HG02588 (cell line): ENCODE measurements around the gene FSTL1.
"Not testable (repeated sequence)": the region's sequence is repeated elsewhere in the genome, so short reads cannot be mapped to it uniquely, and the experiment has no call there.

Experiments
- ATAC-seq: cut with Tn5 transposase; IDR thresholded peaks from one replicate; pipeline ENCODE4 v1.9.1; 2021; ENCODE audit warnings: mild to moderate bottlenecking, moderate library complexity; ENCODE audit not compliant: unreplicated experiment

The FSTL1 gene

GRCh38 chr3:120418866-120419490, 31.8 kb downstream of the FSTL1 start:
- ATAC-seq, result peak; percentile 42

GRCh38 chr3:120418446-120418845, 32.3 kb downstream of the FSTL1 start:
- no peak for ATAC-seq

- ATAC-seq, result peak; percentile 100
Measured at GRCh38 chr3:120417272-120417911, 33.4 kb downstream of the FSTL1 start.

- peak; percentile 23 for ATAC-seq
Measured at GRCh38 chr3:120416868-120417267, 33.9 kb downstream of the FSTL1 start.

- no peak for ATAC-seq
Measured at GRCh38 chr3:120415756-120416155, 35.0 kb downstream of the FSTL1 start.

- no peak for ATAC-seq
Measured at GRCh38 chr3:120410541-120410940, 40.3 kb downstream of the FSTL1 start.

- ATAC-seq, result no peak
Measured at GRCh38 chr3:120410116-120410515, 40.7 kb downstream of the FSTL1 start.

- no peak for ATAC-seq
Measured at GRCh38 chr3:120407508-120408287, 43.1 kb downstream of the FSTL1 start.

GRCh38 chr3:120404876-120405275, 45.9 kb downstream of the FSTL1 start:
- no peak for ATAC-seq

- no peak for ATAC-seq
Measured at GRCh38 chr3:120402257-120402656, 48.5 kb downstream of the FSTL1 start.

- peak; percentile 85 for ATAC-seq
Measured at GRCh38 chr3:120399372-120399771, 51.4 kb downstream of the FSTL1 start.

- no peak for ATAC-seq
Measured at GRCh38 chr3:120396469-120396868, 54.3 kb downstream of the FSTL1 start.

GRCh38 chr3:120394347-120394746, 56.4 kb downstream of the FSTL1 start:
- no peak for ATAC-seq

- ATAC-seq, result no peak
Measured at GRCh38 chr3:120393761-120394160, 57.0 kb downstream of the FSTL1 start.

GRCh38 chr3:120393243-120393642, 57.5 kb downstream of the FSTL1 start:
- no peak for ATAC-seq

GRCh38 chr3:120382941-120383447, 67.8 kb downstream of the FSTL1 start:
- ATAC-seq, result no peak

- ATAC-seq, result no peak
Measured at GRCh38 chr3:120381503-120381902, 69.3 kb downstream of the FSTL1 start.

- not testable (repeated sequence) for ATAC-seq
Measured at GRCh38 chr3:120377948-120378347, 72.8 kb downstream of the FSTL1 start.

- ATAC-seq, result no peak
Measured at GRCh38 chr3:120370463-120370862, 80.3 kb downstream of the FSTL1 start.

GRCh38 chr3:120369037-120369467, 81.7 kb downstream of the FSTL1 start:
- ATAC-seq, result peak; percentile 84

GRCh38 chr3:120368172-120368571, 82.6 kb downstream of the FSTL1 start:
- peak; percentile 45 for ATAC-seq

GRCh38 chr3:120364821-120365220, 86.0 kb downstream of the FSTL1 start:
- ATAC-seq, result no peak
